Measurements from ENCODE around the gene PSMB4. TPM values are rescaled to one million over a fixed set of nuclear protein-coding genes. Genes with fewer than 3 reads are reported as not detected.
"Not testable (repeated sequence)": the region's sequence is repeated elsewhere in the genome, so short reads cannot be mapped to it uniquely, and the experiment has no call there.

The PSMB4 gene
- total RNA-seq, 1 experiment from 2014 or later, result 662 TPM

GRCh38 chr1:151437396-151437795, 38.0 kb downstream of the PSMB4 start:
- DNase-seq (ENCODE audit: low read depth), result not testable (repeated sequence)

DNA sequence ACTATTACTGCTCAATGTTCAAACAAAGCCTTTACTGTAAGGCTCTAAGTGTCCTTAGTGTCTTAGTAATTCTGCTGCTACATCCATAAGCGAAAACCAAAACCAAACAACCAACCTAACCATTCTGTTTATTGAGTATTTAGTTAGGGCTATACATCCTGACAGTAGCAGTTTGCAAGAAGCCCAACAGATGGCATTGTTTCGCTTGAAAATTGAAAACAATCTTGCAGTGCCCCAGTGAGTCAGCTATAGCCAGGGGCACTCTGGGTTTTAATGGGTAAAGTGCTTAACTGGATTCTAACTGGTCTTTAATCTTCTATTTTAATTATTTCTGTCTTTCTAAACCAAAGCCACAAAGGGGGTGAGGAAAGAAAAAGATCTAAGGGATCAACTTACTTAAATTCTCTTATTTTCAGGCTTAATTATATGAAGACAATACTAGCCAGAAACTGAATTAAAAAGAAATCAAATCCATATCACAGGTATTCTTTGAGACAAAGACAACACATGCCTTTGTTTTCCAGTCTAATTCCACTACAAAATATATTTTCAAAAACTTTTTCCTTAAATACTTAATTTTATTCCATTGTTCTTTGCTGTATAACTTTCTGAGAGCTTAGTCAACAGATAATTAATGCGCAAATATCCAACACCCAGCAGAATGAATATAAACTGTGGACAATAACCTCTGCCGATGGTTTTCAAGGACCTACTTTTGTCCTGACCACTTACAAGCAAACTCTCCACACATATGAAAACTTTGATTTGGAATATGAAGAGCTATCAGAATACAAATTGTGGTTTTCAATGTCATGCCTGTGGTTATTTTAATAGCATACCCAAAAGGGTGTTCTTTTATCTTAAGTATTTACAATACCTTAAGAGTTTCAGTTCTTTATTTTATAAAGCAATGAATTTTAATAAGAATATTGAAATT, 44.7 kb downstream of the PSMB4 start:
- DNase-seq (ENCODE audit: low read depth), result peak; percentile 79

DNA sequence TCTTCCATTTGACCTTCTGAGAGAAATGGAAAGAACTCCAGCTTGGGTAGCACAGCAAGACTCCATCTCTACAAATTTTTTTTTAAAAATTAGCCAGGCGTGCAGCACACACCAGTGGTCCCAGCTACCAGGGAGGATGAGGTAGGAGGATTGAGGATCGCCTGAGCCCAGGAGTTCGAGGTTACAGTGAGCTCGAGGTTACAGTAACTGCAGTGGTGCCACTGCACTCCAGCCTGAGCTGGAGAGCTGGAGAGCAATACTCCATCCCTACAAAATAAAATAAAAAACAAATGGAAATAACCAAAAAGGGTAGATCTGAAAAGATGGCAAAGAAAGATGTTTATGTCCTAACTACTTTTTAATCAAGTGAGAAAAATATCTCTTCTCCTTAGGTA, 45.4 kb downstream of the PSMB4 start:
- DNase-seq (ENCODE audit: low read depth), result no peak

- no peak for DNase-seq (ENCODE audit: low read depth)
Measured at GRCh38 chr1:151447696-151448095, 48.3 kb downstream of the PSMB4 start.

Other genes starting within 250 kb of the PSMB4 start
- not detected in 2 replicates for gene TNFAIP8L2, start 242.9 kb upstream of the PSMB4 start, total RNA-seq (2014; rRNA removed; shearing (Covaris generic))
- 11.4 and 13.4 TPM in 2 replicates for gene LYSMD1, start 233.7 kb upstream of the PSMB4 start, total RNA-seq (2014; rRNA removed; shearing (Covaris generic))
- gene SCNM1, start 233.4 kb upstream of the PSMB4 start, total RNA-seq (2014; rRNA removed; shearing (Covaris generic)), result 76.8 and 90.9 TPM in 2 replicates
- 0.23 TPM in 1 of 2 replicates, not detected in the other for gene TMOD4, start 223.6 kb upstream of the PSMB4 start, total RNA-seq (2014; rRNA removed; shearing (Covaris generic))
- 91.0 and 95.0 TPM in 2 replicates for gene VPS72, start 209.4 kb upstream of the PSMB4 start, total RNA-seq (2014; rRNA removed; shearing (Covaris generic))
- 19.6 and 30.9 TPM in 2 replicates for gene PIP5K1A, start 201.0 kb upstream of the PSMB4 start, total RNA-seq (2014; rRNA removed; shearing (Covaris generic))
- gene PSMD4, start 144.8 kb upstream of the PSMB4 start, total RNA-seq (2014; rRNA removed; shearing (Covaris generic)), result 412 and 482 TPM in 2 replicates
- gene ZNF687, start 117.3 kb upstream of the PSMB4 start, total RNA-seq (2014; rRNA removed; shearing (Covaris generic)), result 11.4 and 11.9 TPM in 2 replicates
- gene PI4KB, start 72.2 kb upstream of the PSMB4 start, total RNA-seq (2014; rRNA removed; shearing (Covaris generic)), result 23.0 and 39.6 TPM in 2 replicates
- gene RFX5, start 52.3 kb upstream of the PSMB4 start, total RNA-seq (2014; rRNA removed; shearing (Covaris generic)), result 39.3 and 48.0 TPM in 2 replicates
- 0.65 and 1.8 TPM in 2 replicates for gene SELENBP1, start 26.9 kb upstream of the PSMB4 start, total RNA-seq (2014; rRNA removed; shearing (Covaris generic))
- 8.9 and 13.7 TPM in 2 replicates for gene POGZ, start 59.9 kb downstream of the PSMB4 start, total RNA-seq (2014; rRNA removed; shearing (Covaris generic))
- gene CGN, start 111.8 kb downstream of the PSMB4 start, total RNA-seq (2014; rRNA removed; shearing (Covaris generic)), result 3.5 and 4.1 TPM in 2 replicates
- gene TUFT1, start 140.7 kb downstream of the PSMB4 start, total RNA-seq (2014; rRNA removed; shearing (Covaris generic)), result 17.9 and 19.4 TPM in 2 replicates
- 13.2 and 25.3 TPM in 2 replicates for gene SNX27, start 212.5 kb downstream of the PSMB4 start, total RNA-seq (2014; rRNA removed; shearing (Covaris generic))

All from Daoy (cell line).